GM06990 (cell line): ENCODE results near the gene CSMD2.

ENCODE experiments used
- DNase-seq: peaks from one replicate; pipeline ENCODE4 v3.0.0-alpha.2; 2011; ENCODE audit not compliant: insufficient read length; ENCODE audit errors: extremely low read depth
- H3K27me3 ChIP-seq: replicated peaks from 2 replicates; pipeline ENCODE4 v1.6.0; 2011; ENCODE audit warnings: low read length; ENCODE audit not compliant: control insufficient read depth, insufficient read depth
- H3K36me3 ChIP-seq: 2 replicates; pipeline ENCODE4 v1.5.1; 2011; ENCODE audit warnings: low read length; ENCODE audit not compliant: control insufficient read depth, insufficient read depth
- H3K4me3 ChIP-seq: replicated peaks from 2 replicates; pipeline ENCODE4 v1.5.1; 2011; ENCODE audit warnings: low read depth, mild to moderate bottlenecking, control low read depth, low read length
- TF ChIP-seq, protein P1 (sequence below): IDR thresholded peaks from 2 replicates; pipeline ENCODE4 v1.5.1; 2011; ENCODE audit warnings: low read length, control low read depth, mild to moderate bottlenecking, inconsistent platforms; ENCODE audit not compliant: insufficient read depth, poor library complexity, severe bottlenecking

Gene CSMD2

DNA sequence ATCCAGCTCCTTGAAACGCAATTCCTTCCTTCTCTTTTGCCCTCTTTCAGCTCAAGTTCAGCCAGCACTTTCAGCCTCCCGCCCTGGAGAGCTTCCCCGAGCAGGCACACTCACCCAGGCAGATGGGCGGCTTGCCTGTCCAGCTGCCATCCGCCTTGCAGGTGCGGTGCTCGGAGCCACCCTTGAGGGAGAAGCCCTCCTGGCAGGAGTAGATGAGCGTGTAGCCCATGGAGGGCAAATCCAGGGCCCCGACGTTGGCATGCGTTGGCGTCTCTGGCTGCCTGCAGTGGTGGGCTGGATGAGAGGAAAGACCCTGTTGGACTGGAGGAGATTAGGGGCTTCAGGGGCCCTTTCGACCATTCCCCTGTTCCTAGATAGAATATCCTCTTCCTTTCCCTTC is 632.1 kb downstream of the CSMD2 start:
- Histone ChIP-seq H3K4me3 (no peak overlapping the region), H3K36me3 (no peaks in the 10 kb centered on the region), H3K27me3 (no peaks in the 10 kb centered on the region)
- DNase-seq: no peak
- TF ChIP-seq, protein P1, sequence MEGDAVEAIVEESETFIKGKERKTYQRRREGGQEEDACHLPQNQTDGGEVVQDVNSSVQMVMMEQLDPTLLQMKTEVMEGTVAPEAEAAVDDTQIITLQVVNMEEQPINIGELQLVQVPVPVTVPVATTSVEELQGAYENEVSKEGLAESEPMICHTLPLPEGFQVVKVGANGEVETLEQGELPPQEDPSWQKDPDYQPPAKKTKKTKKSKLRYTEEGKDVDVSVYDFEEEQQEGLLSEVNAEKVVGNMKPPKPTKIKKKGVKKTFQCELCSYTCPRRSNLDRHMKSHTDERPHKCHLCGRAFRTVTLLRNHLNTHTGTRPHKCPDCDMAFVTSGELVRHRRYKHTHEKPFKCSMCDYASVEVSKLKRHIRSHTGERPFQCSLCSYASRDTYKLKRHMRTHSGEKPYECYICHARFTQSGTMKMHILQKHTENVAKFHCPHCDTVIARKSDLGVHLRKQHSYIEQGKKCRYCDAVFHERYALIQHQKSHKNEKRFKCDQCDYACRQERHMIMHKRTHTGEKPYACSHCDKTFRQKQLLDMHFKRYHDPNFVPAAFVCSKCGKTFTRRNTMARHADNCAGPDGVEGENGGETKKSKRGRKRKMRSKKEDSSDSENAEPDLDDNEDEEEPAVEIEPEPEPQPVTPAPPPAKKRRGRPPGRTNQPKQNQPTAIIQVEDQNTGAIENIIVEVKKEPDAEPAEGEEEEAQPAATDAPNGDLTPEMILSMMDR: no peak

DNA sequence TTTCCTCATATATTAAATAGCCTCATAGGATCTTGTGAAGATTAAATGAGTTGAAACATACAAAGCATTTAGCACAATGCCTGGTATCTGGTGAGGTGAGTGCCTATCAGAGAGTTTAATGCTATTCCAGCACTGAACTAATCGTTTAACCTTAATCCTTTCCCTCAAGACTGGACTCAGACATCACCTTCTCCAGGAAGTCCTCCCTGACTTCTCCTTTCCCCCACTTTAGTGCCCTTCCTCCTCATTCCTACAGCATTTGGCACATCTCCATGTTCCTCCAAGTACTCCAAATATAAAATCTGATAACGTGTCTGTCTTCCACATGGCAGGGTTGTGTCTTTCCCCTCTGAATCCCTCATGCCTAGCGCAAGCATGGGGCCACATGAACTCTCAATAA is 632.8 kb downstream of the CSMD2 start:
- Histone ChIP-seq H3K27me3 (no peaks in the 10 kb centered on the region), H3K4me3 (no peak overlapping the region), H3K36me3 (no peaks in the 10 kb centered on the region)
- TF ChIP-seq, protein P1: no peak
- DNase-seq: no peak

DNA sequence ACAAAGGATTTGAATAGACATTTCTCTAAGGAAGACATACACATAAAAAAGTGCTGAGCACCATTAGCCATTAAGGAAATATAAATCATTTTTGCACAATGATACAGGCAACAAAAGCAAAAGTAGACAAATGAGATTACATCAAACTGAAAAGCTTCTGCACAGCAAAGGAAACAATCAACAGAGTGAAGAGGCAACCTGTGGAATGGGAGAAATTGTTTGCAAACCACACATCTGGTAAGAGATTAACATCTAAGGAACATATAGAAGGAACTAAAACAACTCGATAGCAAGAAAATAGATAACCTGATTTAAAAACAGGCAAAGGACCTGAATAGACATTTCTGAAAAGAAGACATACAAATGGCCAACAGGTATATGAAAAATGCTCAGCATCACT is 635.1 kb downstream of the CSMD2 start:
- no peaks in the 10 kb centered on the region for H3K27me3 ChIP-seq

DNA sequence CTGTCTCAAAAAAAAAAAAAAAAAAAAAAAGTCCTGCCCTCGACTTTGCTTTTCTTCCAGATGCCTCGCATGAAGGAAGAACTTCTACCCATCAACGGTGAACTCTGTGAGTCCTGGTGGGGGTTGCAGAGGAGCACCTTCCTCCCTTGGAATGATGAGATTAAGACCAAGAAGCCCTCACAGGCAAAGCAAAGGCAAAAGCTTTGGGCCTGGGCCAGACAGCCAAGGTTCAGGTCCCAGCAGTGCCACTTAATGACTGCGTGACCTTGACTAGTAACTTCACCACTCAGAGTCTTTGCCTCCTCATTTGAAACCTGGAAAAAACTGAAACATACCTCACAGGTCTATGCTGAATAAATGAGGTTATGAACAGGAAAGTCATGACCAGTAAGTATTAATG is 637.1 kb downstream of the CSMD2 start:
- Histone ChIP-seq H3K4me3 (no peak overlapping the region), H3K27me3 (no peaks in the 10 kb centered on the region), H3K36me3 (no peaks in the 10 kb centered on the region)
- DNase-seq: no peak
- TF ChIP-seq, protein P1: no peak

More for the DNA sequence above, 635.1 kb downstream of the CSMD2 start:
- Histone ChIP-seq H3K4me3 (no peak overlapping the region), H3K36me3 (no peaks in the 10 kb centered on the region)
- no peak for DNase-seq
- TF ChIP-seq, protein P1: no peak

DNA sequence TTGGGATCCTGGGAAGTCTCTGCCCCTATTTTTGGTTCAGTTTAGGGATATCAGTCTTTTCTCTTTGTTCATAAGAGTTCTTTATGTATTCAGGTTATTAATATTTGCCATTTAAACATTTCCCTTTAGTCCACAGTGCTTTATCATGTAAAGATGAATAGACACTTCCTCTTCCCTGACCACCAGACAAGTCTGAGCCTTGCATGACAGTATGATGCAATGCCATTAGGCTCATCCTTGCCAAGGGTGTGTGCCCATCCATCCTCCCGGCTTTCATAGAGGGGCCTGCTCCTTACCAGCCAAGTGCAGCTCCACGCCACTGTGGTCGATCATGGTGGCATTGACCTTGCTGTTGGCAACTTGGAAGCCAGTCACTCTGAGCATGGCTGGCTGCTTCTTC is 640.4 kb downstream of the CSMD2 start:
- H3K36me3 ChIP-seq: no peaks in the 10 kb centered on the region
- no peak overlapping the region for H3K4me3 ChIP-seq
- no peak for DNase-seq
- no peaks in the 10 kb centered on the region; the same call in 1 of the 2 replicates for H3K27me3 ChIP-seq
- TF ChIP-seq, protein P1: no peak

DNA sequence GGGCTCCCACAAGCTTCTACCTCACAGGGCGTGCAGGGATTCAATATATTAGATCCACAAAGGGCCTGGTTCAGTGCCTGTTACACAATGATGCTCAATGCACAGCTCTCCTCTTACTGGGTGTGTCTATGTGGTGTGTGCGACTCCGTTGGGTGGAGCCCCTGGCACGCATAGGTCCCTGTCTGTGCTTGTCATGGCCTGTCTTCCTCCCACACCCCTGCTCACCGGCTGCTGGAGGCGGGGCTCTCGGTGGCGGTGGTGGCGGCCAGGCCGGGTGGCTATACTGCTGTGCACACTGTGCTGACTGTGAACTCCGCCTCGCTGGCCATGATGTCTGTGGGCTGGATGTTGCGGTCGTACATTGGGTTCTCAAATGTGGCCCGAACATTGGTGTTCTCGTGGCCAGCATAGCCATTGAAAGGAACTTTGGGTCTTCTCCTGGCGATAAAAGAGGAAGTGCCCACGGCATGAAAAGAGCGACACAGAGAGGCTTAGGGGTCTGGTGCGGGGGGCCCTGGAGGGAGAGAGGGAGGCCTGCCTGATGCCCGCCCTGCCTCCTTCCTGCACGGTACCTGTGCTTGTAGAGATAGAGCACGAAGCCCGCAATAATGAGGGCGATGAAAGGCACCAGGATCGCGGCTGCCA is 645.7 kb downstream of the CSMD2 start:
- Histone ChIP-seq H3K36me3 (no peaks in the 10 kb centered on the region), H3K27me3 (peaks cover 1% of the 10 kb centered on the region; the same call in 1 of the 2 replicates), H3K4me3 (no peak overlapping the region)
- no peak for DNase-seq
- TF ChIP-seq, protein P1: no peak
